ENCODE measurements around the gene EIF2B4. TPM values are rescaled to one million over a fixed set of nuclear protein-coding genes. Genes with fewer than 3 reads are reported as not detected.

The EIF2B4 gene
- total and polyA plus RNA-seq, 4 donors: 10.5 to 25.8 (median 20.8) TPM

DNA sequence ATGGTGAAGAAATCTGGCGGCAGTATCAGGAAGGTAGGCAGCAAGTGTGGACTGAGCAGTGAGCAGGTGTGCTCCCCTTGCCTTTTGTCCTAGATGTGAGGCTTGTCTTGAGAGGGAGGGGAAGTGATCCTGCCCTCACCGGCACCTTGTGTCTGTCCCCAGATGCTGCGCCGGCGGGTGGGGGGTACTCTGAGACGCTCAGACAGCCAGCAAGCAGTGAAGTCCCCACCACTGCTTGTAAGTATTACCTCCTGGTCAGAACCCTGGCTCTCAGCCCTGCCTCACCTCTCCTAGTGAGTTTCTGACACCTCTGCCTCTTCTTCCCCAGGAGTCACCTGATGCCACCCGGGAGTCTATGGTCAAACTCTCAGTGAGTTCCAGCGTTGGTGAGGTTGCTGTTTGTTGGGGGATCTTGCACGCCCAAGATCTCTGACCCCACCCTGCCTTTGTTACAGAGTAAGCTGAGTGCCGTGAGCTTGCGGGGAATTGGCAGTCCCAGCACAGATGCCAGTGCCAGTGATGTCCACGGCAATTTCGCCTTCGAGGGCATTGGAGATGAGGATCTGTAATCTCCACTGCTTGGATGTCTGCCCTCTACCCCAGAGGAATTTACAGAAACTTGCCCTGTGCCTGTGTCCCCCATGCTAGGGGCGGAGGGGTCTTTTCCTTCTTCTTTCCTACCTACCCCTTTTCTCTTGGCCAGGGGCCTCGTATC, 6.2 kb upstream of the EIF2B4 start:
- H3K9ac ChIP-seq (ENCODE audit: low read depth in 1 of 2, low read length in 2 of 2): no peak overlapping the region
- DNase-seq (ENCODE audit: low spot score): no peak

DNA sequence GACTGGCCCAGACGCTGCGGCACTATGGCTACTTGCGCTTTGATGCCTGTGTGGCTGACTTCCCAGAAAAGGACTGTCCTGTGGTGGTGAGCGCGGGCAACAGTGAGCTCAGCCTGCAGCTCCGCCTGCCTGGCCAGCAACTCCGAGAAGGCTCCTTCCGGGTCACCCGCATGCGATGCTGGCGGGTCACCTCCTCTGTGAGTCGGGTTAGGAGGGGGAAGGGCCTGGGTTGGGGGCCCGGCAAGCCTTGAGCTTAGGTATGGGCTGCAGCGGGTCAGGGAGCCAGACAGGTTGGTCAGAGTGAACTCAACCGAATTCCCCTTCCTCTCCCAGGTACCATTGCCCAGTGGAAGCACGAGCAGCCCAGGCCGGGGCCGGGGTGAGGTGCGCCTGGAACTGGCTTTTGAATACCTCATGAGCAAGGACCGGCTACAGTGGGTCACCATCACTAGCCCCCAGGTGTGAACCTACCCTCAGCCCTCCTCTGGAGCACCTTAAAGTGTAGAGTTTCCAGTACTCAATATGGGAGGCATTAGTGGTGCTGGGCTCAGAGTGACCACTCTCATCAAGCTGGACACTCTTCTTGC, 5.5 kb upstream of the EIF2B4 start:
- no peak for TF ChIP-seq RAD21 (IDR thresholded peaks at IDR 0.05)
- H3K27me3 ChIP-seq (ENCODE audit: control insufficient read depth in 4 of 4, insufficient read depth in 4 of 4, low read length in 3 of 4): no peaks in the 10 kb centered on the region
- no peak overlapping the region for H3K27ac ChIP-seq (ENCODE audit: low read depth in 1 of 2, low read length in 2 of 2)
- H3K4me3 ChIP-seq (ENCODE audit: low read depth in 1 of 3, low read length in 3 of 3): no peak overlapping the region
- H3K9me3 ChIP-seq (ENCODE audit: control insufficient read depth in 4 of 4, low read length in 3 of 4): no peaks in the 10 kb centered on the region
- H3K4me1 ChIP-seq (ENCODE audit: control insufficient read depth in 4 of 4, insufficient read depth in 4 of 4, low read length in 3 of 4): peaks cover 7 to 67% (median 58%) of the 10 kb centered on the region in 4 donors
- 92% methylated on average over 20 of the region's 20 CpGs for WGBS
- H3K36me3 ChIP-seq (ENCODE audit: control insufficient read depth in 4 of 4, insufficient read depth in 3 of 4, low read depth in 1 of 4, low read length in 3 of 4): peaks cover 18 to 46% (median 27%) of the 10 kb centered on the region in 4 donors
- no peak overlapping the region for H3K9ac ChIP-seq (ENCODE audit: low read depth in 1 of 2, low read length in 2 of 2)
- no peak for DNase-seq (ENCODE audit: low spot score)

More for the DNA sequence above, 6.2 kb upstream of the EIF2B4 start:
- peaks cover 7 to 66% (median 60%) of the 10 kb centered on the region in 4 donors for H3K4me1 ChIP-seq (ENCODE audit: control insufficient read depth in 4 of 4, insufficient read depth in 4 of 4, low read length in 3 of 4)
- H3K4me3 ChIP-seq (ENCODE audit: low read depth in 1 of 3, low read length in 3 of 3): no peak overlapping the region
- H3K27ac ChIP-seq (ENCODE audit: low read depth in 1 of 2, low read length in 2 of 2): no peak overlapping the region
- no peaks in the 10 kb centered on the region for H3K27me3 ChIP-seq (ENCODE audit: control insufficient read depth in 4 of 4, insufficient read depth in 4 of 4, low read length in 3 of 4)
- TF ChIP-seq NR2F2 (IDR thresholded peaks at IDR 0.05) (no peak), HNF4G (IDR thresholded peaks at IDR 0.05) (no peak), YY1 (IDR thresholded peaks at IDR 0.05) (no peak)
- peaks cover 18 to 46% (median 27%) of the 10 kb centered on the region in 4 donors for H3K36me3 ChIP-seq (ENCODE audit: control insufficient read depth in 4 of 4, insufficient read depth in 3 of 4, low read depth in 1 of 4, low read length in 3 of 4)
- H3K9me3 ChIP-seq (ENCODE audit: control insufficient read depth in 4 of 4, low read length in 3 of 4): no peaks in the 10 kb centered on the region
- WGBS: 79% methylated on average over 16 of the region's 16 CpGs

DNA sequence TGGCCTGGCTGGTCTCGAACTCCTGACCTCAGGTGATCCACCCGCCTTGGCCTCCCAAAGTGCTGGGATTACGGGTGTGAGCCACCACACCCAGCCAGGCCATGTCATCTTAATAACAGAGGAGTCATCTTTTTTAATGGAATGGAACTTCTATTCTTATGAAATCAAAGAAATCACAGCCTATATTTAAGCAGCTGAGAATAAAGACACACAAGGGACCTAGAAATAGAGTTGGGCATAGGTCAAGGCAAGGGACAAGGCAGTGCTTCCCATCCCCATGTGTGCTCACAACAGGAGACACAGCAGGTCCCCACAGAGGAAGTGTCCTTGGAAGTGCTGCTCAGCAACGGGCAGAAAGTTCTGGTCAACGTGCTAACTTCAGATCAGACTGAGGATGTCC, 3.4 kb upstream of the EIF2B4 start:
- Histone ChIP-seq H3K36me3 (ENCODE audit: control insufficient read depth in 4 of 4, insufficient read depth in 3 of 4, low read depth in 1 of 4, low read length in 3 of 4) (peaks cover 18 to 46% (median 28%) of the 10 kb centered on the region in 4 donors), H3K27me3 (ENCODE audit: control insufficient read depth in 4 of 4, insufficient read depth in 4 of 4, low read length in 3 of 4) (no peaks in the 10 kb centered on the region), H3K4me1 (ENCODE audit: control insufficient read depth in 4 of 4, insufficient read depth in 4 of 4, low read length in 3 of 4) (peaks cover 2 to 62% (median 54%) of the 10 kb centered on the region in 4 donors), H3K9me3 (ENCODE audit: control insufficient read depth in 4 of 4, low read length in 3 of 4) (no peaks in the 10 kb centered on the region), H3K4me3 (ENCODE audit: low read depth in 1 of 3, low read length in 3 of 3) (no peak overlapping the region), H3K27ac (ENCODE audit: low read depth in 1 of 2, low read length in 2 of 2) (no peak overlapping the region), H3K9ac (ENCODE audit: low read depth in 1 of 2, low read length in 2 of 2) (no peak overlapping the region)
- 93% methylated on average over 5 of the region's 5 CpGs for WGBS
- no peak for DNase-seq (ENCODE audit: low spot score)
- TF ChIP-seq REST (IDR thresholded peaks at IDR 0.05) (no peak), GABPA (IDR thresholded peaks at IDR 0.05 in 1 of 2, conservative IDR thresholded peaks at IDR 0.05 in 1 of 2) (no peak), MAX (IDR thresholded peaks at IDR 0.05) (no peak), RXRA (IDR thresholded peaks at IDR 0.05) (no peak), JUND (IDR thresholded peaks at IDR 0.05) (no peak), SP1 (IDR thresholded peaks at IDR 0.05) (no peak), EGR1 (IDR thresholded peaks at IDR 0.05; ENCODE audit: low read depth in 2 of 2) (no peak), ATF3 (IDR thresholded peaks at IDR 0.05) (no peak), FOXA1 (IDR thresholded peaks at IDR 0.05) (no peak), TAF1 (conservative IDR thresholded peaks at IDR 0.05) (no peak), HNF4A (conservative IDR thresholded peaks at IDR 0.05) (no peak), HNF4G (IDR thresholded peaks at IDR 0.05) (no peak), NR2F2 (IDR thresholded peaks at IDR 0.05) (no peak), FOXA2 (IDR thresholded peaks at IDR 0.05) (no peak), RAD21 (IDR thresholded peaks at IDR 0.05) (no peak), YY1 (IDR thresholded peaks at IDR 0.05) (no peak)
- TF ChIP-seq, protein P1, sequence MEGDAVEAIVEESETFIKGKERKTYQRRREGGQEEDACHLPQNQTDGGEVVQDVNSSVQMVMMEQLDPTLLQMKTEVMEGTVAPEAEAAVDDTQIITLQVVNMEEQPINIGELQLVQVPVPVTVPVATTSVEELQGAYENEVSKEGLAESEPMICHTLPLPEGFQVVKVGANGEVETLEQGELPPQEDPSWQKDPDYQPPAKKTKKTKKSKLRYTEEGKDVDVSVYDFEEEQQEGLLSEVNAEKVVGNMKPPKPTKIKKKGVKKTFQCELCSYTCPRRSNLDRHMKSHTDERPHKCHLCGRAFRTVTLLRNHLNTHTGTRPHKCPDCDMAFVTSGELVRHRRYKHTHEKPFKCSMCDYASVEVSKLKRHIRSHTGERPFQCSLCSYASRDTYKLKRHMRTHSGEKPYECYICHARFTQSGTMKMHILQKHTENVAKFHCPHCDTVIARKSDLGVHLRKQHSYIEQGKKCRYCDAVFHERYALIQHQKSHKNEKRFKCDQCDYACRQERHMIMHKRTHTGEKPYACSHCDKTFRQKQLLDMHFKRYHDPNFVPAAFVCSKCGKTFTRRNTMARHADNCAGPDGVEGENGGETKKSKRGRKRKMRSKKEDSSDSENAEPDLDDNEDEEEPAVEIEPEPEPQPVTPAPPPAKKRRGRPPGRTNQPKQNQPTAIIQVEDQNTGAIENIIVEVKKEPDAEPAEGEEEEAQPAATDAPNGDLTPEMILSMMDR (IDR thresholded peaks at IDR 0.05; ENCODE audit: low read depth, low read length, missing input control): no peak
- TF ChIP-seq, protein P2, sequence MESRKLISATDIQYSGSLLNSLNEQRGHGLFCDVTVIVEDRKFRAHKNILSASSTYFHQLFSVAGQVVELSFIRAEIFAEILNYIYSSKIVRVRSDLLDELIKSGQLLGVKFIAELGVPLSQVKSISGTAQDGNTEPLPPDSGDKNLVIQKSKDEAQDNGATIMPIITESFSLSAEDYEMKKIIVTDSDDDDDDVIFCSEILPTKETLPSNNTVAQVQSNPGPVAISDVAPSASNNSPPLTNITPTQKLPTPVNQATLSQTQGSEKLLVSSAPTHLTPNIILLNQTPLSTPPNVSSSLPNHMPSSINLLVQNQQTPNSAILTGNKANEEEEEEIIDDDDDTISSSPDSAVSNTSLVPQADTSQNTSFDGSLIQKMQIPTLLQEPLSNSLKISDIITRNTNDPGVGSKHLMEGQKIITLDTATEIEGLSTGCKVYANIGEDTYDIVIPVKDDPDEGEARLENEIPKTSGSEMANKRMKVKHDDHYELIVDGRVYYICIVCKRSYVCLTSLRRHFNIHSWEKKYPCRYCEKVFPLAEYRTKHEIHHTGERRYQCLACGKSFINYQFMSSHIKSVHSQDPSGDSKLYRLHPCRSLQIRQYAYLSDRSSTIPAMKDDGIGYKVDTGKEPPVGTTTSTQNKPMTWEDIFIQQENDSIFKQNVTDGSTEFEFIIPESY (IDR thresholded peaks at IDR 0.05): no peak
